ENCODE measurements around the gene GCN1. TPM values are rescaled to one million over a fixed set of nuclear protein-coding genes. Genes with fewer than 3 reads are reported as not detected.
A peak's percentile ranks its signal among the peaks of the same experiment; 100 is the strongest.

GCN1 gene
- total RNA-seq, 1 donor from 2014 or later: 73.9 TPM

DNA sequence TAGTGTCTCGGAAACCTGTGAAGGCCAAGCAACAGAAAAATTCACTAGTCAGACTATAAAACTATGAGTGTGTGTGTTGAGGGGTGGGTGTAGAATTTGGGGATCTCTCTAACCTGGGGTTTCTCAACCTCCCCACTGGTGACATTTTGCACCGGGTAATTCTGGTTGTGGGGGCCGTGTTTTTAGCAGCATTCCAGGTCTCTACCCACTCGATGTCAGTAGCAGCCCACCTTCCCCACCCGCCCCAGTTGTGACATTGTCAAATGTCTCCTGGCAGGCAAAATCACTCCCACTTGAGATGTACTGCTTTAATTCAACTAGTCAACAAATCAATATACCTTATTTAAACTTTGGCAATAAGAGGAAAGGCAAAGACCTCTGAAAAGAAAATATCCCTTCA is 4.1 kb downstream of the GCN1 start:
- TF ChIP-seq, protein P1, sequence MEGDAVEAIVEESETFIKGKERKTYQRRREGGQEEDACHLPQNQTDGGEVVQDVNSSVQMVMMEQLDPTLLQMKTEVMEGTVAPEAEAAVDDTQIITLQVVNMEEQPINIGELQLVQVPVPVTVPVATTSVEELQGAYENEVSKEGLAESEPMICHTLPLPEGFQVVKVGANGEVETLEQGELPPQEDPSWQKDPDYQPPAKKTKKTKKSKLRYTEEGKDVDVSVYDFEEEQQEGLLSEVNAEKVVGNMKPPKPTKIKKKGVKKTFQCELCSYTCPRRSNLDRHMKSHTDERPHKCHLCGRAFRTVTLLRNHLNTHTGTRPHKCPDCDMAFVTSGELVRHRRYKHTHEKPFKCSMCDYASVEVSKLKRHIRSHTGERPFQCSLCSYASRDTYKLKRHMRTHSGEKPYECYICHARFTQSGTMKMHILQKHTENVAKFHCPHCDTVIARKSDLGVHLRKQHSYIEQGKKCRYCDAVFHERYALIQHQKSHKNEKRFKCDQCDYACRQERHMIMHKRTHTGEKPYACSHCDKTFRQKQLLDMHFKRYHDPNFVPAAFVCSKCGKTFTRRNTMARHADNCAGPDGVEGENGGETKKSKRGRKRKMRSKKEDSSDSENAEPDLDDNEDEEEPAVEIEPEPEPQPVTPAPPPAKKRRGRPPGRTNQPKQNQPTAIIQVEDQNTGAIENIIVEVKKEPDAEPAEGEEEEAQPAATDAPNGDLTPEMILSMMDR (conservative IDR thresholded peaks at IDR 0.05; ENCODE audit: low read depth, low read length): no peak
- DNase-seq (ENCODE audit: low read depth): no peak
- no peak overlapping the region for H3K4me3 ChIP-seq (ENCODE audit: low read depth, low read length)

DNA sequence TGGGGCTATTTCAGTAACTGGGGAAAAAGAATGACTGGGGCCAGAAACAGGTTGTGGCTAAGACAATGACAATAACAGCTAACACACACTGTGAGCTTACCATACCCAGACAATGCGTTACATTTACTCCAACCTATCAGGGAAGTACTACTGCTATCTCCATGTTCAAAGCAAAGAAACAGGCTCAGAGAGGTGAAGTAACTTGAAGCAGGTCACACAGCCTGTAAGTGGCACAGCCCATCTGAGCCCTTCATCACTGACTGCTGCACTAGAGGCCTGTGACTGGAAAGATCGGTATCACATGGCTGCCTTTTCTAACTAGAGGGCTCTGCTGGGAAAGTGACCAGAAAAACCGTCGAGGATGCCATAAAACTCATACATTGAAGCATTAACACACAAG is 7.9 kb downstream of the GCN1 start:
- DNase-seq (ENCODE audit: low read depth): no peak
- no peak overlapping the region for H3K4me3 ChIP-seq (ENCODE audit: low read depth, low read length)
- TF ChIP-seq, protein P1 (conservative IDR thresholded peaks at IDR 0.05; ENCODE audit: low read depth, low read length): no peak

DNA sequence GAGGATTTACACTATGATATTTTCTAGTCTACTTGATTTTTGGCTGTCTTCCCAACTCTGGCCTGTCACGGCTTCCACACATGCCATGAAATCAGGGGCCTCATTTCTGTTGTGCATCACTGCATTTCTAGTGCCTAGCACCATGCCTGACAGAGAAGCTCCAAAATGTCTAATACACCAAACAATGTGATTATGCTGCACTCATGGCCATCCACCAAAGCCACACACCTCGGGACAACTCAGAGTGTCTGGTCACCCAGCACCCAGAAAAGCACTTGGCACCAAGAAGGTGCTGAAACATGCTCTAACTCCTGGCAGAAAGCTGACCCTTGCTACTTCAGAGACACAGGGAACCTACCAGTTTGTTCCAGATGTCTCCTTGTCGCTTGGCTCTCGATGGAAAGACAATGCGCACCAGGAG is 11.3 kb downstream of the GCN1 start:
- TF ChIP-seq, protein P1 (conservative IDR thresholded peaks at IDR 0.05; ENCODE audit: low read depth, low read length): no peak
- DNase-seq (ENCODE audit: low read depth): peak; percentile 64
- no peak overlapping the region for H3K4me3 ChIP-seq (ENCODE audit: low read depth, low read length)

DNA sequence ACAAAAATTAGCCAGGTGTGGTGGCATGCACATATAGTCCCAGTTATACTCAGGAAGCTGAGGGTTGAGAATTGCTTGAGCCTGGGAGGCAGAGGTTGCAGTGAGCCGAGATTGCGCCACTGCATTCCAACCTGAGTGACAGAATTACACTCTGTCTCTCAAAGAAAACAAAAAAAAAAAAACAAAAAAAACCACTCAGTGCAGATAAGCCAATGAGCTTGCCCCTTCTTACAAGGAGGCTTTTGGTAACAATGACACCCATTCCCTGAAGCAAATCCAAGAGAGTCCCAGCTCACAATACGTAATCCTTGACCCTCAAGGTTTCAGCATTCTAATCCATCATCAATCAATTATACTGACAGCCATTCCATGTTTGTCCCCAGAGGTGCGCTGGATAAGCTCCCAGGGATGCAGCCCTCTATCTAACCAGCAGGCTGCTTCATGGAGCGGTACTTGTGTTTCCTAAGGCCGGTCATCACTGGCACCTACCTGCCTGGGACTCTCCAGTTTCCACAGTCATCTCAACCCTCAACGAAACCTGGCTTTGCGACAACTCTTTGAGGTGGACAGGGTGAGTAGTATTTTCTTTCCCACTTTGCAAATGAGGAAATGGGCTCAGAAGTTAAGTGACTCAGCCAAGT is 12.4 kb downstream of the GCN1 start:
- no peak overlapping the region for H3K4me3 ChIP-seq (ENCODE audit: low read depth, low read length)
- TF ChIP-seq, protein P1 (conservative IDR thresholded peaks at IDR 0.05; ENCODE audit: low read depth, low read length): peak; percentile 12
- peak; percentile 63 for DNase-seq (ENCODE audit: low read depth)

DNA sequence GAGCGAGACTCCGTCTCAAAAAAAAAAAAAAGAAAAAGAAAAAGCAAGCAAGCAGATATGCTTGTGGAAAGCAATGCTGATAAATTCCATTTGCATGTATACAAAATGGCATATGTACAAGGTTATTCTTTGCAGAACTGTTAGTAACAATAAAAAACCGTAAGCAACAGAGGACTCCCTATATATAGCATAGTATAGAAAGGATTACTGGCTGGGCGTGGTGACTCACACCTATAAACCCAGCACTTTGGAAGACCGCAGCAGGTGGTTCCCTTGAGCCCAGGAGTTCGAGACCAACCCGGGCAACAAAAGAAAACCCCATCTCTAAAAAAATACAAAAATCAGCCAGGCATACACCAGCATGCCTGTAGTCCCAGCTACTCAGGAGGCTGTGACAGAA is 13.5 kb downstream of the GCN1 start:
- TF ChIP-seq, protein P1 (conservative IDR thresholded peaks at IDR 0.05; ENCODE audit: low read depth, low read length): no peak
- DNase-seq (ENCODE audit: low read depth): no peak

DNA sequence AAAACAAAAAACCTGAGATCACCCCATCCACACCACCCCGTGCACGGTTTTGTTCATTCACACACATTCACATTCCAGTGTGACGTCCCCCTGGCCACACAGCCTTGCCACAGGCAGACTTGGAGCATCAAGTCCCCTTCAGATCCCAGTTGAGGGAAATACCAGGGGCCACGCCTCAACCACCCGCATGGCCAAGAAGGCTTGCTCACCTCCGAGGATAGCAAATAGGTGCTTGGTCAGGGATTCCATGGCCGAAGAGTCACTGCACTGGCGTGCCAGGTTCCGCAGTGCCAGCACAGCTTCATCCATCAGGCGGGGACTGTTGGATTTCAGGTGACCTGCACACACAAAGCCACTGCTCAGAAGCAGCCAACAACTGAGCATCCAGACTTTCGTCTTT is 19.0 kb downstream of the GCN1 start:
- no peak for DNase-seq (ENCODE audit: low read depth)
- H3K4me3 ChIP-seq (ENCODE audit: low read depth, low read length): no peak overlapping the region
- TF ChIP-seq, protein P1 (conservative IDR thresholded peaks at IDR 0.05; ENCODE audit: low read depth, low read length): no peak

More for the DNA sequence above, 13.5 kb downstream of the GCN1 start:
- no peak overlapping the region for H3K4me3 ChIP-seq (ENCODE audit: low read depth, low read length)

DNA sequence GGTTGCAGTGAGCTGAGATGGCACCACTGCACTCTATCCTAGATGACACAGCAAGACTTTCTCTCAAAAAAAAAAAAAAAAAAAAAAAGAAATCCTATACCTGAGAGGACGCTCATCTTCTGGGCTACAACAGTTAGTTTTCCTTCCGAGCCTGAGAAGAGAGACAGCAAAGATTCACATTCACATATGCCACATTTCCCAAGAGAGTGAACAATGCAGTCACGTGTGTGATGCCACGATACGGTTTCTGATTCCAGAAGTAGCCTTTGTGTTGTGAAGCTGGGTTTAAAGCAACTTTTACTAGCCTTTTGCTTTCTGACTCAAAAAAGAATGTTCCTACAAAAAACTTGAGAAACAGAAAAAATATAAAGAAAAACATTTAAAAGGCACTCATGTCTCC is 19.5 kb downstream of the GCN1 start:
- TF ChIP-seq, protein P1 (conservative IDR thresholded peaks at IDR 0.05; ENCODE audit: low read depth, low read length): no peak

More for the DNA sequence above, 19.5 kb downstream of the GCN1 start:
- DNase-seq (ENCODE audit: low read depth): no peak
- H3K4me3 ChIP-seq (ENCODE audit: low read depth, low read length): no peak overlapping the region
